WERI-Rb-1 (cell line): ENCODE results near the gene ADCYAP1R1.

ENCODE experiments used
- DNase-seq: peaks from one replicate; pipeline ENCODE4 v3.0.0-alpha.2; 2020
- H3K27ac ChIP-seq: fragments of 250-450 bp; sonication (Bioruptor Pico); 2 replicates; pipeline ENCODE4 v1.5.1; 2020; ENCODE audit warnings: mild to moderate bottlenecking, moderate library complexity
- H3K27me3 ChIP-seq: fragments of 250-450 bp; sonication (Bioruptor Pico); 2 replicates; pipeline ENCODE4 v1.5.1; 2021; ENCODE audit warnings: mild to moderate bottlenecking, low read depth, moderate library complexity; ENCODE audit not compliant: insufficient read depth, severe bottlenecking
- H3K36me3 ChIP-seq: fragments of 250-450 bp; sonication (Bioruptor Pico); 2 replicates; pipeline ENCODE4 v1.5.1; 2020; ENCODE audit warnings: mild to moderate bottlenecking, moderate library complexity
- H3K4me3 ChIP-seq: 2 replicates; pipeline ENCODE4 v1.5.1; 2011; ENCODE audit warnings: low read depth, mild to moderate bottlenecking, control low read depth, low read length
- H3K9me3 ChIP-seq: fragments of 250-450 bp; sonication (Bioruptor Pico); 2 replicates; pipeline ENCODE4 v1.5.1; 2021; ENCODE audit warnings: mild to moderate bottlenecking, moderate library complexity; ENCODE audit not compliant: severe bottlenecking
- TF ChIP-seq, protein P1 (sequence below): IDR thresholded peaks from 2 replicates; pipeline ENCODE4 v1.5.1; 2011; ENCODE audit warnings: low read depth, mild to moderate bottlenecking, control low read depth, inconsistent platforms, low read length

Gene ADCYAP1R1

DNA sequence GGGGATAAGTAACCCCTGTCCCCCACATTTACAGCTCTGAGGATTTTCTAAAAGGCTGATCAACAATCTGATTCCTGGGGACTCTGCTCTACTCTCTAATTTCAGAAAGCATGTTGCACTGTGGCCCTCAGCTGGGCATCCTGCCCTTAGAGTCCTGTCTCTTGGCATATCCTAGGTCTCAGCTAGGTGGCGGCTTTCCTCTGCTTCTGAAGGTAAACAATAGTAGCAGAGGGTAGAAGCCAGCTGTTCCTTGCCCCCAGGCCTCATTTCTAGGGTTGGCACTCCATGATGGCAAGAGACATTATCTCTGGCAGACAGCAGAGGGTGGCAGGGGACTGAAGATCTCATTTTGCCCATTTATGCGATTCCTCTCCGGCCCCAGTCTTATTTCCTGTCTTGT lies 77.0 kb downstream of the ADCYAP1R1 start:
- H3K27ac ChIP-seq: no peak overlapping the region
- DNase-seq: no peak
- TF ChIP-seq, protein P1, sequence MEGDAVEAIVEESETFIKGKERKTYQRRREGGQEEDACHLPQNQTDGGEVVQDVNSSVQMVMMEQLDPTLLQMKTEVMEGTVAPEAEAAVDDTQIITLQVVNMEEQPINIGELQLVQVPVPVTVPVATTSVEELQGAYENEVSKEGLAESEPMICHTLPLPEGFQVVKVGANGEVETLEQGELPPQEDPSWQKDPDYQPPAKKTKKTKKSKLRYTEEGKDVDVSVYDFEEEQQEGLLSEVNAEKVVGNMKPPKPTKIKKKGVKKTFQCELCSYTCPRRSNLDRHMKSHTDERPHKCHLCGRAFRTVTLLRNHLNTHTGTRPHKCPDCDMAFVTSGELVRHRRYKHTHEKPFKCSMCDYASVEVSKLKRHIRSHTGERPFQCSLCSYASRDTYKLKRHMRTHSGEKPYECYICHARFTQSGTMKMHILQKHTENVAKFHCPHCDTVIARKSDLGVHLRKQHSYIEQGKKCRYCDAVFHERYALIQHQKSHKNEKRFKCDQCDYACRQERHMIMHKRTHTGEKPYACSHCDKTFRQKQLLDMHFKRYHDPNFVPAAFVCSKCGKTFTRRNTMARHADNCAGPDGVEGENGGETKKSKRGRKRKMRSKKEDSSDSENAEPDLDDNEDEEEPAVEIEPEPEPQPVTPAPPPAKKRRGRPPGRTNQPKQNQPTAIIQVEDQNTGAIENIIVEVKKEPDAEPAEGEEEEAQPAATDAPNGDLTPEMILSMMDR: no peak; the same call in 1 of the 2 replicates
- H3K36me3 ChIP-seq: no peaks in the 10 kb centered on the region
- no peak overlapping the region for H3K4me3 ChIP-seq
- no peaks in the 10 kb centered on the region for H3K9me3 ChIP-seq
- H3K27me3 ChIP-seq: no peaks in the 10 kb centered on the region

DNA sequence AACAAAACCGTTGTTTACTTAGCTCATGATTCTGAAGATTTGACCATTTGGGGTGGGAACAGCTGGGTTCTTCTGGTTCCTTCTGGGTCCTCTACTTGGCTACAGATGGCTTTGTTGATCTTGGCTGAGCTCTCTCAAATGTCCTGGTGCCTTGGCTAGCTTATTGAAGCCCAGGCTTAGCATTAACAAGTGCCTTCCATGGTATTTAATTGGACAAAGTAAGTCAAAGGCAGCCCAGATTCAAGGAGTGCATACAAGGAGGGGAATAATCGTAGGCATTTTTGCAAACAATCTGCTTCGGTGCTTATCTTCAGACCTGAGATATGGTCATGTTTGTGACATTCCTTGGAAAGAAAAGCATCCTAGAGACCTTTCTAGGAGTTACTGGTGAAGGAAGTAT lies 81.4 kb downstream of the ADCYAP1R1 start:
- H3K27ac ChIP-seq: no peak overlapping the region
- no peaks in the 10 kb centered on the region for H3K27me3 ChIP-seq
- H3K36me3 ChIP-seq: no peaks in the 10 kb centered on the region
- DNase-seq: no peak
- H3K4me3 ChIP-seq: no peak overlapping the region
- TF ChIP-seq, protein P1: no peak
- H3K9me3 ChIP-seq: no peaks in the 10 kb centered on the region

DNA sequence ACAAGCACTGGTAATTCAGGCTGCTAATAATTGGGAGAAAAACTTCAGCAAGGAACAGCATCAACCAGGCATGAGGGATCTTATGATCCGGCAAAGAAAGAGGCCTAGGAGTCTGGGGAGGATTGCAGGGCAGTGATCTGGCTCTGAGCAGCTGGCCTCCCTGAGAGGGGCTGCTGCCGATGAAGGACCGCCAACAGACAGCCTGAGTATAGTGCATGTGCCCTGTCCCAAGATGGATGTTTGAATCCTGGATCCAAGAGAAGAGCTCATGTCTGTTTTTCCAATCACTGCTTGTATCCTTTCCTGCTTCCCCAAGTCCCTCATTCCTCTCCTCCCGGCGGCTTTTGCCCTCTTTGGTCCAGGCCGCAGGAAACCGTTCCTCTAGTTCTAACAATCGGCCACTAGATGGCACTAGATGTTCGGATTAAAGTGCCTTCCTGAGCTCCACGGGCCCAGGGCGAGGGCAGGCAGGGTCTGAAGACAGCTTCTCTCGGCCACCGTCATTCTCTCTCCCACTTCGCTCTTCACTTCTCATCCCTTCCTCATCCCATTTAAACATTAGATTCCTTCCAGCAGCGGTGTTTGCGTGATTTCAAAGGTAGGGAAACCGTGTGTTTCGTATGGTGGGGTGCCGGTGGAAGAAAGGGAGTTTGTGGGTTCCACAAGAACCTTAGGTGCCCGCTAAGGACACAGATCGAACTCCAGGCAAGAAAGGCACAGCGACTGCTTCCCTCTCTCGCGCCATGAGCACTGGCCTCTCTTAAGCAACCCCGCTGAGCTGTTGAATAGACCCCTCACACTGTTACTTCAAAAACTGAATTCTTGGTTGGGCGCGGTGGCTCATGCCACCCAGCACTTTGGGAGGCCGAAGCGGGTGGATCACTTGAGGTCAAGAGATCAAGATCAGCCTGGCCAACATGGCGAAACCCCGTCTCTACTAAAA lies 82.4 kb downstream of the ADCYAP1R1 start:
- H3K9me3 ChIP-seq: no peaks in the 10 kb centered on the region
- peak; percentile 82 for DNase-seq
- no peaks in the 10 kb centered on the region for H3K27me3 ChIP-seq
- H3K27ac ChIP-seq: no peak overlapping the region
- no peak overlapping the region for H3K4me3 ChIP-seq
- no peaks in the 10 kb centered on the region for H3K36me3 ChIP-seq
- TF ChIP-seq, protein P1: peak; percentile 64; the same call in 1 of the 2 replicates

DNA sequence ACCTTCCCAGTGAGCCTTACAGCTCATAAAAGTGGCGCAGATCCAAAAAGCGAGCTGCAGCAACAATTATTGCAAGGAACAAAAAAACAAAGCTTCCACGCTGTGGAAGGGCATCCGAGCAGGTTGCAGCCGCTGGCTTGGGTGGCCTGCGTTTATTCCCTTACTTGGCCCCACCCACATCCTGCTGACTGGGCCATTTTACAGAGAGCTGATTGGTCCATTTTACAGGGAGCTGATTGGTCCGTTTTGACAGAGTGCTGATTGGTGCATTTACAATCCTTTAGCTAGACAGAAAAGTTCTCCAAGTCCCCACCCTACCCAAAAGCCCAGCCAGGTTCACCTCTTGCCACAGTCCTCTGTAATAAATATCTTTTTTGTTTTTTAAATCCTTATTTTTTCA lies 85.1 kb downstream of the ADCYAP1R1 start:
- no peaks in the 10 kb centered on the region for H3K27me3 ChIP-seq
- no peak for DNase-seq
- H3K9me3 ChIP-seq: no peaks in the 10 kb centered on the region
- no peak overlapping the region for H3K4me3 ChIP-seq
- H3K27ac ChIP-seq: no peak overlapping the region
- TF ChIP-seq, protein P1: no peak
- no peaks in the 10 kb centered on the region for H3K36me3 ChIP-seq

DNA sequence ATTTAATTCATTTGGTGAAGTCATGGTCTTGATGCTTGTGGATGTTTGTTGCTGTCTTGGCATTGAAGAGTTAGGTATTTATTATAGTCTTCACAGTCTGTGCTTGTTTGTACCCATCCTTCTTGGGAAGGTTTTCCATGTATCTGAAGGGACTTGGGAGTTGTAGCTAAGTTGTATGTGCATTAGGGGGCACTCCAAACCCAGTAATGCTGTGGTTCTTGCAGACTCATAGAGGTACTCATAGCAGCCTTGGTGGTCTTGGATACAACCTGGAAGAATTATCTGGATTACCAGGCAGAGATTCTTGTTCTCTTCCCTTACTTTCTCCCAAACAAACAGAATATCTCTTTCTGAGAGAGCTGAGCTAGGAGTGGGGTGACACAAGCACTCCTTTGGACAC lies 93.2 kb downstream of the ADCYAP1R1 start:
- Histone ChIP-seq H3K9me3 (peaks cover 2% of the 10 kb centered on the region), H3K27ac (no peak overlapping the region), H3K27me3 (peaks cover 9% of the 10 kb centered on the region), H3K4me3 (no peak overlapping the region), H3K36me3 (no peaks in the 10 kb centered on the region)
- no peak for DNase-seq
- TF ChIP-seq, protein P1: peak; percentile 29; the same call in 1 of the 2 replicates
